Measurements from ENCODE around the gene ASB2.

Gene ASB2

GRCh38 chr14:93999573-93999972, 23.2 kb upstream of the ASB2 start:
- DNase-seq: no peak

GRCh38 chr14:93998871-93999403, 22.6 kb upstream of the ASB2 start:
- DNase-seq: no peak

GRCh38 chr14:93997916-93998870, 21.8 kb upstream of the ASB2 start:
- no peak for DNase-seq

GRCh38 chr14:93997082-93997481, 20.7 kb upstream of the ASB2 start, which contains the start of gene CCDC197:
Gene CCDC197, plus strand, starts transcription at chr14:93997301. Its CDS starts 831 bp downstream, at chr14:93998132.
- no peak for DNase-seq

GRCh38 chr14:93996130-93996695, 19.8 kb upstream of the ASB2 start:
- no peak for DNase-seq

- no peak for DNase-seq
Observed at GRCh38 chr14:93994919-93995682, 18.7 kb upstream of the ASB2 start.

- no peak for DNase-seq
Observed at GRCh38 chr14:93993382-93993781, 17.0 kb upstream of the ASB2 start.

- DNase-seq: no peak
Observed at GRCh38 chr14:93991649-93992048, 15.3 kb upstream of the ASB2 start.

GRCh38 chr14:93991212-93991611, 14.8 kb upstream of the ASB2 start:
- no peak for DNase-seq

GRCh38 chr14:93989939-93990338, 13.6 kb upstream of the ASB2 start:
- DNase-seq: no peak

- no peak for DNase-seq
Observed at GRCh38 chr14:93987815-93988476, 11.6 kb upstream of the ASB2 start.

- DNase-seq: no peak
Observed at GRCh38 chr14:93987376-93987775, 11.0 kb upstream of the ASB2 start.

GRCh38 chr14:93986955-93987354, 10.6 kb upstream of the ASB2 start:
- DNase-seq: no peak

- no peak for DNase-seq
Observed at GRCh38 chr14:93984987-93985410, 8.6 kb upstream of the ASB2 start.

- no peak for DNase-seq
Observed at GRCh38 chr14:93984070-93984469, 7.7 kb upstream of the ASB2 start.

- DNase-seq: no peak
Observed at GRCh38 chr14:93982230-93983007, 6.0 kb upstream of the ASB2 start.

- no peak for DNase-seq
Observed at GRCh38 chr14:93981316-93982229, 5.2 kb upstream of the ASB2 start.

- DNase-seq: no peak
Observed at GRCh38 chr14:93980456-93981201, 4.3 kb upstream of the ASB2 start.

GRCh38 chr14:93978735-93979134, 2.4 kb upstream of the ASB2 start:
- no peak for DNase-seq
